ENCODE data around the gene MSI1.

Gene MSI1

DNA sequence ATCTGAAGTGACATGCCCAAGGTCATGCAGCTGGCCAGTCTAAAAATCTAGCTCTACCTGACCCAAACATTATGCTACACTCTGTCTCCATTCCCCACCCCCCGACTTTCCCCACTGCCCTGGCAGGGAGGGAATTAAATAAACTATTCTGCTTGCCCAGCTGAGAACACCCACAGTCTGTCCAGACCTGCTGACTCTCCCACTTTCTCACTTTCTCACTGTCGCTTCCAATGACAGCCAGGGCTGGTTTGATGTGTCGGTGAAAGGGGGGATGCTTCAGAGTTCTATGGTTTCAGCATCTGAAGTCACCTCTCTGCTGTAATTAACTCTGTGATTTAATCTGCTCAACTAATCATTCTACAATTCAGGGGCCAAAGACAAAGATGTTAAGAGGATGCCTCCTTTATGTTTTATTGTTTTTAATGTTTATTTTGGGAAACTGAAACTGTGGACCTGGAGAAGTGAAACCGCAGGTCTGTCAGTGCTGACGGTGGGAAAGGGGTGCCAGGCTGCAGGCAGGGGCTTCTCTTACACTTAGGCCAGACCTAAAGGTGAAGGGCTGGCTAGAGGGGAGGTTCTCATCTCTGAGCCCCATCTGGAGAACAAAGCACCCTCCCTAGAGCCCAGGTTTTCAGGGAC lies 8.1 kb upstream of the MSI1 start:
- DNase-seq: no peak

DNA sequence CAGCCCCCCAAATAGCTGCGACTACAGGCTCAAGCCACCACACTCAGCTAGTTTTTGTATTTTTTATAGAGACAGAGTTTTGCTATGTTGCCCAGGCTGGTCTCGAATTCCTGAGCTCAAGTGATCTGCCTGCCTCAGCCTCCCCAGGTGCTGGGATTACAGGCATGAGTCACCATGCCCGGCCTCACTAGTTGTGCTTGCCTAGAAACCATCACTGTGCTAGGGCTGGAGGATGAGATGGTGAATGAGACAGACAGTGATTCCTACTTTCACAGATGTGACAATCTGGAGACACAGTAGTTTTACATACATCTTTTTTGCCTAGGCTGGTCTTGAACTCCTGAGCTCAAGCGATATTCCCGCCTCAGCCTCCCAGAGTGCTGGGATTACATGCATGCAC lies 7.5 kb upstream of the MSI1 start:
- no peak for DNase-seq

DNA sequence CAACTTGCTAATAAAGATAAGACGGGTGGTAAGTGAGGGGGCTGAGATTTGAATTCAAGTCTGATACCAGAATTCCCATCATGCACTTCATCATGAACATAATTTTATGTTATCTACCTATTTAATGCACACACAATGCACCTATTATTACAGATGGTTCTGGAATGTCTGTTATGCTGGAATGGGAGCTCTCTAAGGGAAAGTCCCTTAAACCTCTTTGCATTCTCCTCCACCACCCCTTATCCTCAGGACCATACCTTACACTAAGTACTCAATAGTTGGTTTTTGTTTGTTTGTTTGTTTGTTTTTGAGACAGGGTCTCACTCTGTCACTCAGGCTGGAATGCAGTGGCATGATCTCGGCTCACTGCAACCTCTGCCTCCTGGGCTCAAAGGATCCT lies 7.0 kb upstream of the MSI1 start:
- no peak for DNase-seq

DNA sequence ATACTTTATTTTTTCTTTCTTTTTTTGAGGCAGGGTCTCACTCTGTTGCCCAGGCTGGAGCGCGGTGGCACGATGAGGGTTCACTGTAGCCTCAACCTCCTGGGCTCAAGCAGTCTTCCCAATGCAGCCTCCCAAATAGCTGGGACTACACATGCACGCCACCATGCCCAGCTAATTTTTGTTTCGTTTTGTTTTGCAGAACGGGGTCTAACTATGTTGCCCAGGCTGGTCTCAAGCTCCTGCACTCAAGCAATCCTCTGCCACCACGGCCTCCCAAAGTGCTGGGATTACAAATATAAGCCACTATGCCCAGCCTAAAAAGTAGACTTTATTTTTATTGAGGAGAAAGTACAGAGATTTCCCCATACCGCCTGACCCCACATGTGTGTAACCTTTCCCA lies 4.7 kb upstream of the MSI1 start:
- no peak for DNase-seq

GRCh38 chr12:120370343-120371243 lies 1.6 kb upstream of the MSI1 start:
- no peak for DNase-seq

DNA sequence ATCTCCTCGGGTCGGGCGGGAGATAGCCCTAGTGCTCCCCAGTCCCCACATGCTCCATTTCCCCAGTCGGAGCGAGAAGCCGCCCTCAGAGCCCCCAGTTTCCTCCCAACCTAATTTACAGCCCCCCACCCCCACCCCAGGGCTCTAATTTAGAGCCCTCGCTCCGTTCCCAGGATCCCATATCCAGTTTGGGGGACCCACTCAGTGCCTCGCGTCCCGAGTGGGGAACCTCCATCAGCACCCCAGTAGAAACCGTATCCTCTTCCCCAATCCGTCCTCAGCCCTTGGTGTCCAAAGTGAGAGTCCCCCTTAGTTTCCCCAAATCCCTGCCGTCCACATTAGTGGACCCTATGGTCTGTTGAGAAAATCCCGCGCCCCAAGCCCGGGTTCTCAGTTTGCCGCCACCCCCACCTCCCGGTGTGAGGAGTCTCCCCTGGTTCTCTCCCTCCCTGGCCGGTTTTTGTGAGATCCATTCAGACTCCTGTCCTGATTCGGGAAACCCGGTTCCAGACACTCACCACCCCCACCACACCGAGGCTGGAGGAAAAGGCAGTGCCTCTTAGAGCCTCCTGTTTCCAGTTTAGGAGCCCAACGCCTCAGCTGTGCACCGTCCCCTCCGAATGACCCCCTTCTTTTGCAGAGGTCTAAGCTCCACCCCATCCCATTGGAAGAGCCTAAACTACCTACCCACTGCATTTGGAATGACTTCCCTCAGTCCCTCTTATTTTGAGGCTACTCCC lies 809 bp upstream of the MSI1 start:
- no peak for DNase-seq

- no peak for DNase-seq
These were observed 808 bp downstream of the MSI1 start for GRCh38 chr12:120367924-120368788.

DNA sequence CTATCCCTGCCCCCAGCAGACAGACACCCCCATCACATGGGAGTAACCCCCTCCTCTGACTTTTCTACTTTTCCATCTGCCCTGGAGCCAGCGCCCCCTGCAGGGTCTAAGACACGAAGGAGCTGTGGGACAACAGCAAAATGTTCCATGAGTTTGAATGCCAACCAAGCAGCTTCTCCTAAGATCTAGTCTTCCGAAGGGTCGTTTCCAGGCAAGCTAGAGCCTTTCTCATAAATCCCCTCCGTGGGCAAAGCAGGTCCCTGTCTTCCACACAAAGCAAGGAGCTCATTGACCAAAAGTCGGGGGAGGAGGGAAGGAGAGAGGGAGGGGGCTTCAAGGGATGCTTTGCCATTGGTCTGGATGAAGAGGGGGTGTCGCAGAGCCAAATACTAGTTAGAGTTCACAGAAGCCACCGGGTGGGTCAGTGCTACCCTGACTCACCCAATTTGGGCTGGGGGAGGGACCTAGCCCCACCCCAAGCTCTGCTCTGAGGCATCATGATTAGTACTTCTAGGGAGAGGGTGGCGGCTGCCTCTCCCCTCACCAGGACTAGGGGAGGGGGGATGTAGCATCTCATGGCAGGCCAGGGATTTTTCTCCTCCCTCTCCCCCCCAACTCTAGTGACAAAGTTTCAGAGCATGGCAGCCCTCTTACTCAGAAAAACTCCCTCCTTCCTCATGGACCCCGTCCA lies 1.6 kb downstream of the MSI1 start:
- DNase-seq: no peak

GRCh38 chr12:120366845-120367232 lies 2.1 kb downstream of the MSI1 start:
- DNase-seq: no peak

DNA sequence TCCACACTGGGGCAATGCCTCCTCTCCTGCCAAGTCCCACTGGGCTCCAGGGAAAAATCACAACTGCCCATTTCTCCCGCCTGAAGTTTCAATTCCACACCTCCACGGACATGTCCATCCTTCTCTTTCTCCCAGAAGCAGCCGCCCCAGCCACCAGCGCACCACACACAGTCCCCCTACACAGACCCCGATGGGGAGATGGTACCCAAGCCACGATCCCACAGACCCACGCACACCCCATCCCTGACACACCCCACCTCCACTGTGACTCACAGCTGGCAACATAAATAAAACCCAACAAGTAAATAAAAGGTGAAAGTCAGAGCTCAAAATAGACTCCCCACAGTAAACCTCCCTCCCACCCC lies 2.6 kb downstream of the MSI1 start:
- no peak for DNase-seq

DNA sequence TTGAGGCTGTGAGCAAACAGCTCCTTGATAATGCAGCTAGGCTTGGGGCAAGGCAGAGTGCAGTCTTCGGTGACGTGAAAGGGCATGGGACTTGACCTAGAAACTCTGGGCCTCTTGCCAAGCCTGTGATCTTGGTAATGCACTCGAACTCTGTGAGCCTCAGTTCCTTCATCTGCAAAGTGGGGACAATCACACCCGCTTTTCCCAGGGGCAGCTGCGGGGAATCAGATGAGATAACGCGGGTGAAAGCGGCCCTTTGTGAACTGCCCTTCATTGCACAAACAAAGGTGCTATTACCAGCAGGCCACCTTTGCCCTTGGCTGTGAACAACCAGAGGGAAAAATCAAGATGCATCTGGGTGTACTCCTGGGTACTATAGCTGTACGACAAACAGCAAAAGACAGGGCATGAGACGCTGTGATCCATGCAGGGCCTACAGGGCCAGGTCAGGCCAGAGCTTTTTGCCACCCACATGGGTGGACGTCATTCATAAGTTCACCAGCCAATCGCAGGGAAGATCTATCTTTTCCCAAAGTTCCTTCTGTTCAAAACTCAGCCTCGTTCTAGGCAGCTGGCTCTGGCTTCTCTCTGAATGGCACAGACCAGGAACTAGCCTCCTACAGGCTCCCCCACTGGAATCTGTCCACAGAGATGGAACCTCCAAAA lies 3.2 kb downstream of the MSI1 start:
- DNase-seq: no peak

- no peak for DNase-seq
These were observed 4.5 kb downstream of the MSI1 start for GRCh38 chr12:120364487-120364886.

DNA sequence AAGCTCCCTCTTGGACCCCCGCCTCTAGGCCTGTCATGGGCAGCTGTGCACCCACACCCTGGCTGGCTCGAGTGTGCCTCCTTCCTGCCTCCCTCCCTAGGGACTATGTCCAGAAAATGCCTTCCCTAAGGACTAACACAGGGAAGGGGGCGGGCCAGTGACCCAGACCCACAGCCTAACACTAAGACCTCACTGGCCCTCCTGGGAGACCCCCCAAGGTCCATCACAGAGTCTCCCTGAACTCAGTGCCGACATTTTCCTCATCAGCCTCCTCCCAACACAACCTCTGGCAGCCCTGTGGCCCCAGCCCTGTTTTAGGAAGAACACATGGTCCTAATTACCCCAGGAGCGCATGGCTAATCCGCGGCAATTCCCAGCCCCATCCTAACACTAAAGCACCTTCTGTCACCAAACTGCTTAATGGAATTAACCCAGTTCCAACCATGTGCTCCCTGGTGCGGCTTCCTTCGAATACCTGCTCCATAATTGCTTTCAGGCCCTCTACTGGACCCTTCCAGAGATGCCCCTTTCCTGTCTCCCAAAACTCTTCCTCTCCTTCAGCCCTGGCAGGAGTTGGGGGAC lies 5.6 kb downstream of the MSI1 start:
- DNase-seq: no peak

DNA sequence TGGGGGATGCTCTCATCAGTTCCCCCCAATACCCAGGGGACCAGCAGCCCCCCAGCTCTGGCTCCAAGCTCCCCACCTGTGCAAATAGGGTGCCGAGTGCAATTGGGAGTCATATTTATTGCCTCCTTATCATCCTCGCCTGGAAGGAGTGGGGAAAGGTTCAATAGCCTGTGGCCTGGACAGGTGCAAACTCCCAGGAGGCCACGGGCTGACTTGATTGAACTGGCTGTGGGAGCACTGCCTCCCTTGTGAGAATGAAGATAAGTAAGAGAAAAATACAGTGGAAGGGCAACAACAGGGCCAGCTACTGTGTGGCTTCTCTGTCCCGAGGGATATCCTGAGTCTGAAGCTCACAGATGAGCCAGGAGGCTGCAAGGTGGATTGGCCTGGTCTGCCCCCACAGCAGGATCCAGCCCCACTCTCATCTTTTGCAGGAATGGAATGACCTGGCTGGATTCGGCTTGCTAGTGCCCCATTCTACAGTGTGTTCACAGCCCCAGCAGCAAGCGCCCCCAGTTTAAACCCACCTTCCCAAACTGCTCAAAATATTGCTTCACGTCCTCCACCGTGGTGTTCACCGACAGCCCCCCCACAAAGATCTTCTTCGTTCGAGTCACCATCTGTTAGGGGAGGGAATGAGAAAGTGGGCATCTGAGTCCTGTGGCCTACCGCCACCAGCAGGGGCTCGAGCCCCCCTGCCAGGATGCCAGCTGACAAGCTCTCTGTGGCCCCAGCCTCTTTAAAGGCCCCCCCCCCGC lies 6.3 kb downstream of the MSI1 start:
- no peak for DNase-seq

GRCh38 chr12:120361506-120362208 lies 7.3 kb downstream of the MSI1 start:
- no peak for DNase-seq

GRCh38 chr12:120359128-120359527 lies 9.8 kb downstream of the MSI1 start:
- DNase-seq: no peak

GRCh38 chr12:120358412-120359100 lies 10.4 kb downstream of the MSI1 start:
- no peak for DNase-seq

- no peak for DNase-seq
These were observed 11.9 kb downstream of the MSI1 start for GRCh38 chr12:120357104-120357503.

DNA sequence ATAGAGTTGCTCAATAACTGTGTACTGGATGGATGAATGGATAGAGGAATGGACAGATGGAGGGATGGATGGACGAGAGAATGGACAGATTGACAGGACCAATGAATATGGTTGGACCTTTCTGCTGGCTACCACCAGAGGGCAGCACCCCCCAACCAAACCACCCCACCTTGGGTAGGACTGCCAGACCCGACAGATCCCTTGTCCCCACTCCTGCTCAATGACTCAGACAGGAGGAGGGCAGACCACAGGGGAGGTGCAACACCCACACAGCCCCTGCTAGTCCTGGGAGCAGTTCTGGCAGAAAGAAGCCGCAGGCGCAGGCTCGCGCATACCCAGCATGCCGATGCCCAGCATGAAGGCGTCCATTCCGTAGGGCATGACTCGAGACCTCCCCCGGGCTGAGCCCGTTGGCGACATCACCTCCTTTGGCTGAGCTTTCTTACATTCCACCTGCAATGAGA lies 12.4 kb downstream of the MSI1 start:
- DNase-seq: peak; percentile 70 to 71

Measured in CD4-positive, alpha-beta T cell treated with Interleukin-4 for 1 hour (primary cell).